ENCODE data around the gene RGS10. TPM values are rescaled to one million over a fixed set of nuclear protein-coding genes. Genes with fewer than 3 reads are reported as not detected.

Gene RGS10
- total RNA-seq, 1 donor, result 35.4 TPM

- H3K4me3 ChIP-seq (ENCODE audit: low read depth, low read length), result no peak overlapping the region
- DNase-seq (ENCODE audit: low read depth), result no peak
- TF ChIP-seq, protein P1, sequence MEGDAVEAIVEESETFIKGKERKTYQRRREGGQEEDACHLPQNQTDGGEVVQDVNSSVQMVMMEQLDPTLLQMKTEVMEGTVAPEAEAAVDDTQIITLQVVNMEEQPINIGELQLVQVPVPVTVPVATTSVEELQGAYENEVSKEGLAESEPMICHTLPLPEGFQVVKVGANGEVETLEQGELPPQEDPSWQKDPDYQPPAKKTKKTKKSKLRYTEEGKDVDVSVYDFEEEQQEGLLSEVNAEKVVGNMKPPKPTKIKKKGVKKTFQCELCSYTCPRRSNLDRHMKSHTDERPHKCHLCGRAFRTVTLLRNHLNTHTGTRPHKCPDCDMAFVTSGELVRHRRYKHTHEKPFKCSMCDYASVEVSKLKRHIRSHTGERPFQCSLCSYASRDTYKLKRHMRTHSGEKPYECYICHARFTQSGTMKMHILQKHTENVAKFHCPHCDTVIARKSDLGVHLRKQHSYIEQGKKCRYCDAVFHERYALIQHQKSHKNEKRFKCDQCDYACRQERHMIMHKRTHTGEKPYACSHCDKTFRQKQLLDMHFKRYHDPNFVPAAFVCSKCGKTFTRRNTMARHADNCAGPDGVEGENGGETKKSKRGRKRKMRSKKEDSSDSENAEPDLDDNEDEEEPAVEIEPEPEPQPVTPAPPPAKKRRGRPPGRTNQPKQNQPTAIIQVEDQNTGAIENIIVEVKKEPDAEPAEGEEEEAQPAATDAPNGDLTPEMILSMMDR (IDR thresholded peaks at IDR 0.05; ENCODE audit: insufficient read depth, low read depth, low read length), result no peak
These were observed 36.8 kb downstream of the RGS10 start for GRCh38 chr10:119505588-119506315.

- TF ChIP-seq, protein P1 (IDR thresholded peaks at IDR 0.05; ENCODE audit: insufficient read depth, low read depth, low read length), result no peak
- no peak for DNase-seq (ENCODE audit: low read depth)
- H3K4me3 ChIP-seq (ENCODE audit: low read depth, low read length), result no peak overlapping the region
These were observed 37.4 kb downstream of the RGS10 start for GRCh38 chr10:119505131-119505551.

DNA sequence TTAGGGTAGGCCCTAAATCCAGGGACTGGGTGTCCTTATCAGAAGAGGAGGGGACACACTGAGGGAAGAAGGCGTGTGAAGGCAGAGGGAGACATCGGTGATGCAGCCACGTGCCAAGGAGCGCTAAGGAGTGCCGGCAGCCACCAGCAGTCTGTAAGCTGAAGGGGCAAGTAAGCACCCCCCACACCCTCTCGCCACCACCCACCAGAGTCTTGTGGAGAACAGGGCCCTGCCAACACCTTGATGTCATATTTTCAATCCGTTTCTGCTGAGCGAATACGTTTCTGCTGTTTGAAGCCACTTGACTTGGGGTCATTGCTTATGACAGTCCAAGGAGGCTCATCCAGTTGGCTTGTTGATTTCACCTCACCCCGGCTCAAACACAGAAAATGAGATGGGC lies 37.9 kb downstream of the RGS10 start:
- H3K4me3 ChIP-seq (ENCODE audit: low read depth, low read length), result no peak overlapping the region
- TF ChIP-seq, protein P1 (IDR thresholded peaks at IDR 0.05; ENCODE audit: insufficient read depth, low read depth, low read length), result no peak
- DNase-seq (ENCODE audit: low read depth), result no peak

GRCh38 chr10:119503821-119504220 lies 38.7 kb downstream of the RGS10 start:
- no peak overlapping the region for H3K4me3 ChIP-seq (ENCODE audit: low read depth, low read length)
- no peak for DNase-seq (ENCODE audit: low read depth)
- TF ChIP-seq, protein P1 (IDR thresholded peaks at IDR 0.05; ENCODE audit: insufficient read depth, low read depth, low read length), result no peak

GRCh38 chr10:119502618-119503155 lies 39.8 kb downstream of the RGS10 start:
- no peak for DNase-seq (ENCODE audit: low read depth)
- no peak overlapping the region for H3K4me3 ChIP-seq (ENCODE audit: low read depth, low read length)
- TF ChIP-seq, protein P1 (IDR thresholded peaks at IDR 0.05; ENCODE audit: insufficient read depth, low read depth, low read length), result no peak

- DNase-seq (ENCODE audit: low read depth), result no peak
- TF ChIP-seq, protein P1 (IDR thresholded peaks at IDR 0.05; ENCODE audit: insufficient read depth, low read depth, low read length), result no peak
These were observed 40.3 kb downstream of the RGS10 start for GRCh38 chr10:119502209-119502608.

More at GRCh38 chr10:119502209-119502608, 40.3 kb downstream of the RGS10 start:
- H3K4me3 ChIP-seq (ENCODE audit: low read depth, low read length), result no peak overlapping the region

Measured in fibroblast of villous mesenchyme (primary cell).